B cell (primary cell): ENCODE data around the gene NXNL2.

Source experiments
- CTCF ChIP-seq: fragments of 200-600 bp; IDR thresholded peaks from one replicate; pipeline ENCODE4 v1.8.0; 2022; ENCODE audit warnings: antibody characterized with exemption, mild to moderate bottlenecking
- EZH2 ChIP-seq: IDR thresholded peaks from 2 replicates; pipeline ENCODE4 v1.6.1; 2012; ENCODE audit warnings: borderline replicate concordance, low read depth, mild to moderate bottlenecking, moderate library complexity, low read length; ENCODE audit not compliant: insufficient read depth, poor library complexity, severe bottlenecking

- TF ChIP-seq CTCF (peak; percentile 92), EZH2 (no peak)
Observed at GRCh38 chr9:88578121-88579049, 43.4 kb downstream of the NXNL2 start.
